ENCODE data around the gene KANK3.
A peak's percentile ranks its signal among the peaks of the same experiment; 100 is the strongest.
"Not testable (repeated sequence)": the region's sequence is repeated elsewhere in the genome, so short reads cannot be mapped to it uniquely, and the experiment has no call there.

Gene KANK3

DNA sequence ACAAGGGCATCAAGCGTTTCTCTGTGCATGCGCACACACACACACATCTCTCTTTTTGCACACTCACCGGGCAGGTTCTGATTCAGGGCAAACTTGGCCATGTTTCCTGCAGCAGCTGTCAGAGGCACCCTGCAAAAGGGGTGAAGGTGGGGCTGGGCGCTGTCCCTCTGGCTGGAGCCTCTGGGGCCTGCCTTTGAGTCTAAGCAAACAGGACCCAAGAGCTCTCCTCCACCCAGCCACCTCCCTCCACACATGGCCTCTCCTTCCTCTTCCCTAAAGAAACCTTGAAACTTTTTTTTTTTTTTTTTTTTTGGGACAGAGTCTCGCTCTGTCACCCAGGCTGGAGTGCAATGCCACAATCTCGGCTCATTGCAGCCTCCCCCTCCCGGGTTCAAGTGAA, 5.3 kb downstream of the KANK3 start:
- DNase-seq (ENCODE audit: low spot score), result no peak

DNA sequence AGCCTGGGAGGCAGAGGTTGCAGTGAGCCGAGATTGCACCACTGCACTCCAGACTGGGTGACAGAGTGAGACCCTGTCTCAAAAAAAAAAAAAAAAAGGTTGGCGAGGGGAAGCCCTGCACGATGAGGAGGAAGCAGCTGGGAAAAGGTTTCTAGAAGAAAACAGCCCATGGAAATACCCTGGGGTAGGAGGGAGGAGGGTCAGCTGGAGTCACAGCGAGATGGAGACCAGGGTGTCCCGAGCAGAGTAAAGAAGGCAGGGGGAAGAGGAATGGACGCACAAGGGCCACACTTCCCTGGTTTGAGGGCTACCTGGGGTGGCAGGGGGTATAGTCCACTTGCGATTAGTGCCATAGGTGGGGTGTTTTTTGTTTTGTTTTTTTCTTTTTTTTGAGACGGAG, 6.4 kb downstream of the KANK3 start:
- no peak for DNase-seq (ENCODE audit: low spot score)

DNA sequence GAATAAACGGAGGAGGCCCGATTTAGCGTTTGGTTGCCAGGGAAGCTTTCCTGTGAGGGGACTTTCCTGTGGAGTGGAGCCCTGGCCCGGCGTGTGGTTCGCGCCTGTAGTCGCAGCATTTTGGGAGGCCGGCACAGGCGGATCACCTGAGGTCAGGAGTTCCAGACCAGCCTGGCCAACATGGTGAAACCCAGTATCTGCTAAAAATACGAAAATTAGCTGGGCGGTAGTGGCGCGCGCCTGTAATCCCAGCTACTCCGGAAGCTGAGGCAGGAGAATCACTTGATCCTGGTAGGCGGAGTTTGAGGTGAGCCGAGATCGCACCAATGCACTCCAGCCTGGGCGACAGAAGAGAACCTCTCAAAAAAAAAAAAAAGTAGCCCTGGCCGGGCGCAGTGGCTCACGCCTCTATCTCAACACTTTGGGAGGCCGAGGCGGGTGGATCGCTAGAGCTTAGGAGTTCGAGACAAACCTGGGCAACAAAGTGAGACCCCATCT, 6.9 kb downstream of the KANK3 start:
- no peak for DNase-seq (ENCODE audit: low spot score)

DNA sequence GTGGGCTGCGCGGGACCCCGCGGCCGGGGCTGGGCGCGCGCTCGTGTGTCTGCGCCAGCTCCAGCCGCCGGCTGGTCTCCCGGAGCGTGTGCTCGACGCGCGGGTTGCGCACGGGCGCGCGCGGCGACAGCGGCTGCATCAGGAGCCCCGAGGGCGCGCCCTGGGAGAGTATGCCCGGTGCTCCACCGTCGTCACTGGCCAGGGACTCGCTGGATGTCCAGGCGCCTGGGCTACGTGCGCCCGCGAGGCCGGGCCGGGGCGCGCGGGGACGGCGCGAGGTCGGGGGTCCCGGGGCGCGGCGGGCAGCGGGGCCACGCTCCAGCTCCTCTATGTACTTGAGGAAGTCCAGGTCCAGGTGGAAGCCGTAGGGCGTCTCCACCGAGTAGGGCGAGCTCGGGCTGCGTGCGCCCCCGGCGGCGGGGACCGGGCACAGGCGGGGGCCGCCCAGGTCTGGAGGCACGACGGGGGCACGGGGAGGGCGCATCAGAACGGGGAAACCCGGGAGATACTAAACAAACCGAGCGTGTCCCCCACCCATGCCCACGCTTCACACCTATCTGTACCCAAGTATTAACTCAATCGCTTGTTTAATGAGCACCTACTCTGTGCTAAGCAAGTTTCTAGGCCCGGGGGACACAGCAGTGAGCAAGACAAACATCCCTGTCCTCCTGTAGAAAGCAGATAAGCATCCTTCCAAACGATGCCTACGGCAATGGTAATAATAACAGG, 7.6 kb downstream of the KANK3 start:
- DNase-seq (ENCODE audit: low spot score), result no peak

DNA sequence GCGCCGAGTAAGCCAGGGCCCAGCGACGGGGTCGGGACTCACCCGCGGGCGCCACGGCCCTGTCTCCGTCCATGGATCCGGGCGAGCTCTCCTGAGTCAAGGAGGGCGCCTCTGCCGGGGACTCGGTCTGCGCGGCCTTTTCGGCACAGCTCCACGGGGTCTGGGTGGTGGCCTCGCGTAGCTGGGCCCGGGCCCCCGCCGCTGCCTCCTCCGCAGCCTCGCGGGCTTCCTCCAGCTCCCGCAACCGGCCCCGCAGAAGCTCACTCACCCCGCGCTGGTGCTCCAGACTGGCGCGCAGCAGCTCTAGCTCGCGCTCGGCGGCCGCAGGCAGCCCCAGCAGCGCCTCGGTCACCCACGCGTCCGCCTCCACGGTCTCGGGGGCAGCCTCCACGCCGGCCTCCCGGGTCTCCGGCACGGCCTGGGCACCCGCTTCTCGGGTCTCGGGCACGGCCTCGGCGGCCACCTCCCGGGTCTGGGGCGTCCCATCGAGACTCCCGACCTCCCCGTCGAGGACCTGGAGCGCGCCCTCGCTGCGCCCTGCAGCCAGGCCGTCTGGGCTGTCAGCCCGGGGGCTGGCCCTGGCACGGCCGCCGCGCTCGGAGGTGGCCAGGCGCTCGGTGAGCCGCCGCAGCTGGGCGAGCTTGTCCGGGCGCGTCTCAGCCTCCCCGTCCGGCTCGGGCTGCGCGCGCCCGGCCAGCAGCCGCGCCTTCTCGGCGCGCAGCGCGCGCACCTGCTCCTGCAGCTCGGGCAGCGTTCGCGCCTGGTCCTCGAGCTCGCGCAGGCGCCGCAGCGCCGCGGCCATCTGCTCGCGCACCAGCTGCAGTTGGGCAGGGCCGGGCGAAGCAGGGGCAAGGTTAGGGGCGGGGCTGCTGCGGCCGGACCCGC, 8.4 kb downstream of the KANK3 start:
- DNase-seq (ENCODE audit: low spot score), result peak; percentile 70

DNA sequence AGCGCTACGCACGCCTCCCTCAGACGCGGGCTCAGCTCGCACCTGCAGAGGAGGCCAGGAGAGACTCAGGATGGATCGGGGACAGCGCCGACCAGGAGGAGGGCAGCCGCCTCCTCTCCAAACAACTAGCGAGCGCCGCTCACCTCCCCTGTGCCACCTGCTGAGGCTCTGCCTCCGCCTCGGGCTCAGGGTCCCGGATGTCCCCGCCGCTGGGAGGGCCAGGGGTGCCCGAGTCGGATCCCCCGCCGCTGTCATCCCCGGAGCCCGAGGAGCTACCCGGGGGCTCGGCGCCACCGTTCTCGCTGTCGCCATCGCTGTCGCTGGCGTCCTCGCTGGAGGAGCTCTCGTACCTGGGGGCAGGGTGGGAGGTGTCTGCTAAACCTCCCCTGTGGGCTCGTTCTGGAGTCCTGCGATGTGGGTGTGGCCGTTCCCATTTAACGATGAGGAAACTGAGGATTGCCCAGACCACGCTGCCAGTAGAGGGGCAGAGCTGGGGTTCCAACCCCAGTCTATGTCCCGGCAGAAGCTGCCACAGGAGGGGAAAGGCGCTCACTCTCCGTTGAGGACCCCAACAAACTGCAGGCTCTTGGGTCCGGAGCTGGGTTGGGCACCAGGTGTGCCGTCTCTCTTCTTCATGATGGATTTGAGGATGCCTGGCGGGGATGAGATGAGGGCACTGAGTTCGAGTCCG, 9.2 kb downstream of the KANK3 start:
- DNase-seq (ENCODE audit: low spot score), result no peak

DNA sequence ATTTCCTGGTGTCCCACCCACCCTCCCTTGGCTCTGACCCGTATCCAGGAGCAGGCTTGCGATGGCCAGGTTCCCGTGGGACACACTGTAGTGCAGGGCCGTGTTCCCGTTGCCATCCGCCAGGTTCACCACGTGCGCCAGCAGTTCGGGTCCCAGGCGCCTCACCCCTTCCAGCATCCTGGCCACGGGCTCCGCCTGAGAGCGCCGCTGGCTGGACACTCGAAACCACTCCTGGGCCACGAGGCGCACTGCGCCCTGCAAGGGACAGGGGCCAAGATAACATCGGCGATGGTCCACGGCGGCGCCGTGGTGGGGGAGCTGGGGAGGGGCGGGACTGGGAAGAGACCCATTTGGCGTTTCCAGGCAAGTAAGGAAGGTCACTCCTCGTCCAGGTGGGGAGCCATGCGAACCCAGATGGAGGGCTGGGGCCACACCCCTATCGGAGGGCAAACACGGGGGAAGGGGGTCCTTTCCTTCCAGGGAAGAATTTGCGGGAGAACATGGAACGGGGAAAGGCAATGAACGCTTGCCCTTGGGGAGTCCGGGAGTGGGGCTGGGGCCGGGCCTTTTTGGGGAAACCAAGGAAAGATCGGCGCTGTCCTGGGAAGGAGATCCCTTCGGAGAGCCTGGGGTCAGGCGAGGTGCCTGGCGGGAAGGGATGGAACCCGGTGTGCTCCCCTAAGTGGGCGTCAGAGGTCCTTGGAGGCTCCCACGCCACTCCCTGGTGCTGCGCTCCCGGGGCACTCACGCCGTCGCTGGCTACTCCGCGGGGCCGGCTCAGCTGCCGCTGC, 9.9 kb downstream of the KANK3 start:
- DNase-seq (ENCODE audit: low spot score), result no peak

DNA sequence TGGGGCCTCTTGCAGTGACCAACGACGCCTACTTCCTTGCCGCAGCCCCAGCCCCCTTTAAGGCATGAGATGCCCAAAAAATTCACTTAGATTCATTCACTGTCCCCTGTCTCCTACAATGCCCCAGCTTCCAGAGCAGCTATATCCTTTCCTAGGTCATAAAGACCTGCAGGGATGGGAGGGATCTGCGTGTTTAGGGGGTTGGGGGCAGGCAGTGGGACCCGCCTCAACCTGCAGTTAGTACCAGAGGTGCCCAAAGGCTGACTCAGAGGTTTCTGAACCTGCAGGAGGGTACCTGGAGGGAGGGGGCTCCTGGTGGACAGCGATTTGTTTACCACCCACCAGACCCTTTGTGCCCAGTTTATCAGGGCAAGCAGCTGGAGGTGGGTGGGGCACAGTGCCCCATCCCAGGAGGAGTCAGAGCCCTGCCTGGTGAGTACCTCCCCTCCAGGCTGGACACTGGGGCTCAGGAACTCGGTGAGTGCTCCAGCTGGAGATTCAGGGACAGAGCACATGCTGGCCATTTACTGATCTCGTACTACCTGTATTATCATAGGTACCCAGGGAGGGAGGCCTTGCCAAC, 11.7 kb downstream of the KANK3 start:
- no peak for DNase-seq (ENCODE audit: low spot score)

DNA sequence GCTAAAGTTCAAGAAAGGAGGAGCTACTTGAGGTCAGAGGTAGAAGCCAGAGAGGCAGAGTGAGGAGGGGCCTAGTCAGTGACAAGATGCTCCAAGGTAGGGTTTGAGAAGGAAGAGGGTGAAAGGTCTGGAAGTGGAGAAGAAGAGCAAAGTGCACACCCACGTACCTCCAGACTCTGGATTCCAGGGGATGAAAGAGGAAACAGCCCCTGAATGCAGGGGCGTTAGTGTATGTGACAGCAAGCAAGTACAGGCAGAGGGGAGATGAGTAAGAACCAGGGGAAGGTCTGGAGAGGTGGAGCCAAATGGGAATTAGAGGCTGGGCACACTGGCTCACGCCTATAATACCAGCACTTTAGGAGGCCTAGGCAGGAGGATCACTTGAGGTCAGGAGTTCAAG, 13.1 kb downstream of the KANK3 start:
- no peak for DNase-seq (ENCODE audit: low spot score)

DNA sequence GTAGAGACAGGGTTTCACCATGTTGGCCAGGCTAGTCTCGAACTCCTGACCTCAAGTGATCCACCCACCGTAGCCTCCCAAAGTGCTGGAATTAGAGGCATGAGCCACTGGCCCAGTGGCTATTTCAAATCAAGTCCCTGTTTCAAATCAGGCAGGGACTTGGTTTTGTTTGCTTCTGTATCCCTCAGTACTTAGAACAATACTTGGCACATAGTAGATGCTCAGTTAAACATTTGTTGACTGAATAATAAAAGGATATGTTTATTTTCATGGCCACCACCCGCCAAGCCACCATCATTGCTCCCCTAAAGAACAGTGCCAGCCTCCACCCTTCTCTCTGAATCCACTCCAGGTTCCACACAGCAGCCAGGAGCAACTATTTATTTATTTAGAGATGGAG, 17.6 kb downstream of the KANK3 start:
- DNase-seq (ENCODE audit: low spot score), result no peak

DNA sequence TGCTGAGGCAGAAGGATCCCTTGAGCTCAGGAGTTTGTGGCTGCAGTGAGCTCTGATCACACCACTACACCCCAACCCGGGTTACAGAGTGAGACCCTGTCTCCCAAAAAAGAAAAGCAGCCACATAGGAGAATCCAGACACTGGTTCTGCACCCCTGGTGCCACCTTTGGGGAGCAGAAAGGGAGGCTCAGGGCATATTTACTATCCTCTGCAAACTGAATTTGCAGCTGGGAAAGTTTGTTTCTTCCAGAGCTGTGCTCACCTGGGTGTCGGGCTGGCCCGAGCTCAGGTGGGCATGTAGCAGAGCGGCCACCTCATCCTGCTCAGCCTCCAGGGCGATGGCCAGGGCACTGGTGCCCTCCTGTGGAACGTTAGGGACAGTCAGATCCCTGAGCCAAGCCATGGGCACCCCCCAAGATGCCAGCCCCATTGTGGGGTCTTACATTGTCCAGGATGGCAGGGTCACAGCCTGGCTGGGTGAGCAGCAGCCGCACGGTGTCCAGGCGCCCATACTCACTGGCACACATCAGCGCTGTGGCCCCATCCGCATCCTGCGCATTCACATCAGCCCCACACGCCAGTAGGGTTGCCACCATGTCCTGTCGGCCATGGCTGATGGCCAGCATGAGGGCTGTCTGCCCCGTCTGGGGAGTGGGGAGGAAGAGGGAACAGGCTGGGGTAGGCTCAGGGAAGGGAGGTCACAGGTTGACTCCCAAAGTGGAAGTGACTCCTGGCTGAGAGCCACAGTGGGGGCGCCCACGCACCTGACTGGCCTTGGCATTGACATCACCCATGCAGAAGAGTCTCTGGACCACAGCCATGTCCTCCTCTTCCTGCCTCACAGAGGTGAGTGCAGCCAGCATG, 18.6 kb downstream of the KANK3 start:
- DNase-seq (ENCODE audit: low spot score), result peak; percentile 35

DNA sequence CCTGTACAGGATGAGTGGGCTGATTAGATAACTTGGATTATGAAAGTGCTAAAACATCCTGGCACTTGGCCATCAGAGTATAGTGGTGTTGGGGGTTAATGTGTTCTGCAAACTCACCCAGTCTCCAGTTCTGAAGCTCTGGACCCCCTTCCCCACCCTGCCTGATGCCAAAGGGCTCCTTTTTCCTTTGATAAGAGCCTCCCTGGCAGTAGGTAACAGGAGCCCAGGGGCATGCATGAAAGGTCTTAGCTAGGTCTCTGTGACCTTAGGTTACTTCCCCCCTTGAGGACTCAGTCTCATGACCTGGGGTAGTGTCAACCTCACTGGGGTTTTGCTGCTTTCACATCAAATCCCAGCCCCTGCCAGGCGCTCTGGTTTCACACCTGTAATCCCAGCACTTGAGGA, 19.3 kb downstream of the KANK3 start:
- DNase-seq (ENCODE audit: low spot score), result no peak

DNA sequence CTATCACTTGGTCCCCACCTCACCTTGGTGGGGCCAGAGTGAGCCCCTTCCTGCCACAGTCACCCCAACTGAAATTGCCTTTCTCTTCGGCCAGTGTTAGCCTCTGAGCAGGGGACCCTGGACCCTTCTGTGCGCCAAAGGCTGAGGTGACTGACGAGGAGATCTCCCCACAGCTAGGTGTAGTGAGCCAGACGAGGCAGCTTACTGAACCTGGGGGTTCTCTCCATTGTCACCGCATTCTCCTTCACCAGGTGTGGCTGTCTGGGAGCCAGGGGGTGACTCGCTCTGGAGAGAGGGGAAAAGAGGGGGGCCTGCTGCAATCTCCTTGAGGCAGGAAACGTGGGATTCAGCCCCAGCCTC, 20.4 kb downstream of the KANK3 start:
- peak; percentile 16 for DNase-seq (ENCODE audit: low spot score)

DNA sequence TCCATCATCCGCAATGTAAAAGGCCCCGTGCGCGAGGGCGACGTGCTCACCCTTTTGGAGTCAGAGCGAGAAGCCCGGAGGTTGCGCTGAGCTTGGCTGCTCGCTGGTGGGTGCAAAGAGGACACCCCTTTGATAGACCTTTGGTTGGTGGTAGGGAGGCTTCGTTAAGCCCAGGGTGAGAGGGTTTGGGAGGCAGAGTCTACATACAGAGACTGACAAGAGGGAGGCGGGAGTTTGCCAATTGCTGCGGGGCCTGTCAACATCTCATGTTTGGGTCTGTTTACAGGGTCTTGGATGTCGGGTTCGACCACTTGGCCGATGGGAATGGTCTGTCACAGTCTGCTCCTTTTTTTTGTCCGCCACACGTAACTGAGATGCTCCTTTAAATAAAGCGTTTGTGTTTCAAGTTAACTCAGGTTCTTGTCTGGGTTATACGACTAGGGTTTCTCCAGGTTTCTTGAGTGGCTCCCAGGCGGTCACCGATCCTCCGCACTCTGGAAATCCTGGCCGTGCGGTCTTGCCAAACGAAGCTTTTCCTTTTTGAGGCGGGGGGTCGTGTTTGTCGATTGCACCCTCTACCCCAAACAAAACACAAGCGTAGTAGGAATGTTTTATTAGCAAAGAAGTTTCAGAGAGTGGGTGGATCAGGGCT, 20.9 kb downstream of the KANK3 start:
- DNase-seq (ENCODE audit: low spot score), result no peak

DNA sequence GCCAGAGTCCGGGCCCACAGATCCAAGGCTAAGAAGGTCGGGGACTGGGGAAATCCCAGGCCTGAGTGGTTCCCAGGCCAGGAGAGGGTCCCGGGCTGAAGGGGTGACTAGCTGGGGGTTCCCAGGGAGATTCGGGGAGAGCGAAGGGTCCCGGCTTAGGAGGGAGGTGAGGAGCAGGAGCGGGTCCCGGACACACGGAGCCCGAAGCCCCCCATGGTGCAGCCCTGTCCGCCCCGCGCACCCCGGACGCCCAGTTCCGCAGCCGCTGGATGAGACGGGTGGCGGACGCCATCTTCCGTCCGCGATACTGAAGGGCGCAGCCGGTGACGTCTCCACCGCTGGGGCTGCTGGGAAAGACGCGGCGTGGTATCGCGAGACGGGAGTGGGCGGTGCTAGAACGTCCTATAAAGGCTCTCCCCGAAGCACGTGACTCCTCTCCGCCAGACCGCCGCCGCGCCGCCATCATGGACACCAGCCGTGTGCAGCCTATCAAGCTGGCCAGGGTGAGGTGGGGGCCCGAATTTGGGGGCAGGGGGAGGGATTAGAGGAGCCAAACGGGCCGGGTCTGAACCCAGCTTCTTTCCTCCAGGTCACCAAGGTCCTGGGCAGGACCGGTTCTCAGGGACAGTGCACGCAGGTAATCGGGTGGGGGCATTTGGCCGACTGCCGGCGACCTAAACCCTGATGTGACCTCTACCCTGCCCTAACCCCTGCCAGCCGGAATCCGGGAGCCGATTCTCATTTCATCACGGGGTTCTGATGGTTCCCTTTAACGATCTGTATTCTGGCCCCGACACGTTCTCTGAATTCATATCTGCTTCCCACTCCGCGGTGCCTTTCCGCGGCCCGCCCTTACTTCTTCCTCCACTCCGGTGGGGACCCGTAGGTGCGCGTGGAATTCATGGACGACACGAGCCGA, 21.7 kb downstream of the KANK3 start, which contains the start of the genes NDUFA7 and RPS28:
TSS of gene NDUFA7 (minus strand) at position 309 of the 919 bp plus-strand sequence. CDS start at position 292, 17 bp downstream.
TSS of gene RPS28 (plus strand) at position 430 of the 919 bp plus-strand sequence. CDS start at position 465, 35 bp downstream.
- DNase-seq (ENCODE audit: low spot score), result peak; percentile 95

DNA sequence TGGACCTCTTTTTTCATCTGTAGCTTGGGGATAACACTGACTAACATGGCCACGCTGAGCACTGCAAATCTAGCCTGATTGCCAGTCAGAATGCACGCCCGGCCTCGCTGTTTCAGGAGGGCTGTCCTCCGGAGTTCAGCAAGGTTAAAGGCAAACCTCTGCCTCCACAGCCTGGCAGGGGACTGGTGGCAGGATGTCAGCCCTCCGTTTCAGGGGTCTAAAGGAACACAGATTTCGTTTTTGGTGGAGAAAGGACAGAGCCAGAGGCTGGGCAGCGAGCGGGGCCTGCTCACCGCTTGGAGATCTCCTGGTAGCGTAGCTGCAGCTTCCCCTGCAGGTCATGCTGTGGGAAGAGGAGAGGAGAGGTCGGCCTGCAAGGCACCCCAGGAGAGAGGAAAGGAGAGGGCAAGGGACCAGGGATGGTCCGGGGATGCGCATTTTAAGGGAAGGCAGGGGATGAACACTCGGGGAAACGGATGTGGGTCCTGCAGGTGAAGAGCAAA, 22.4 kb downstream of the KANK3 start:
- peak; percentile 32 for DNase-seq (ENCODE audit: low spot score)

DNA sequence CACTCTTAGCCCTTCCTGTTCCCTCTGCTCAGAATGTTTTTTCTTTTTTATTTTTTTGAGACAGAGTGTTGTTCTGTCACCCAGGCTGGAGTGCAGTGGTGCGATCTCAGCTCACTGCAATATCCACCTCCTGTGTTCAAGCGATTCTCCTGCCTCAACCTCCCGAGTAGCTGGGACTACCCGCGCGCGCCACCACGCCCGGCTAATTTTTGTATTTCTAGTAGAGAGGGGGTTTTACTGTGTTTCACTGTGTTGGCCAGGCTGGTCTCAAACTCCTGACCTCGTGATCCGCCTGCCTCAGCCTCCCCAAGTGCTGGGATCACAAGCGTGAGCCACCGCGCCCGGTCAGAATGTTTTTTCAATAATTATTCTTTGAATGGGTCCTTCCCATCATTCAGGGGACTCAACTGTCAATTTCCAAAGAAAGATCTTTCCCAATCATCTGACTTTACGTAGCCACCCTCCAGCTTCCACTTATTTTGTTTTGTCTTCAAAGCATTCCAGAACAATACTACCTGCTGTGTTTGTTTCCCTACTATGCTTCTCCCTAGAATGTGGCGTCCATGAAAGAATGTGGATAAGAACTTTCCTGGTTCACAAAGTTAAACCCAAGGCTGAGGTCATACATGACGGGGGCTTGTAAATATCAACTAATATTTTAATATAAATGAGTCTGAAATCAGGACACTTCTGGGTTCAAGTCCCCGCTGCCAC, 23.1 kb downstream of the KANK3 start:
- DNase-seq (ENCODE audit: low spot score), result no peak

DNA sequence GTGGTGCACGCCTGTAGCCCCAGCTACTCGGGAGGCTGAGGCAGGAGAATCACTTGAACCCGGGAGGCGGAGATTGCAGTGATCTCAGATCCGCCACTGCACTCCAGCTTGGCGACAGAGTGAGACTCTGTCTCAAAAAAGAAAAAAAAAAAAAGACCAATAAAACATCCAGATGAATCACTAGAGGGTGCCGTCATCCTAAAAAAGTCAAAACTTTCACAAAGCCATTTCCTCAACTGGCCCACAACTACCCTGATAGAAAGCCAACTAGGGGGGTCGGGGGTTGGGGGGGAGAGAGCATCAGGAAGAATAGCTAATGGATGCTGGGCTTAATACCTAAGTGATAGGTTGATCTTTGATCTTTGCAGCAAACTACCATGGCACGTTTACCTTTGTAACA, 24.2 kb downstream of the KANK3 start:
- not testable (repeated sequence) for DNase-seq (ENCODE audit: low spot score)
